Spleen (tissue), 11 donors: ENCODE data around the gene ARHGEF25. TPM values are rescaled to one million over a fixed set of nuclear protein-coding genes. Genes with fewer than 3 reads are reported as not detected.

Experiments
- DNase-seq: peaks from one replicate; pipeline ENCODE4 v3.0.0-alpha.2; 2020
- H3K27ac ChIP-seq, 8 donors: fragments of 200-600 bp; sonication (generic) in 7 of 8; 1 replicate in 4 of 8; 2 replicates in 4 of 8; pipeline versions ENCODE4 v1.5.0 to v1.8.0; 2016 to 2021; ENCODE audit warnings: inconsistent platforms in 4 of 8, mild to moderate bottlenecking in 4 of 8, moderate library complexity in 1 of 8
- H3K27me3 ChIP-seq, 7 donors: fragments of 200-600 bp; sonication (generic) in 6 of 7; replicated peaks in 1 of 7; 1 replicate in 4 of 7; 2 replicates in 3 of 7; pipeline versions ENCODE4 v1.5.0 to v1.8.0; 2016 to 2021; ENCODE audit warnings: inconsistent platforms in 3 of 7, mild to moderate bottlenecking in 1 of 7
- H3K36me3 ChIP-seq, 6 donors: fragments of 200-600 bp; sonication (generic) in 5 of 6; 1 replicate in 4 of 6; 2 replicates in 2 of 6; pipeline versions ENCODE4 v1.5.0 to v1.8.0; 2016 to 2021; ENCODE audit warnings: inconsistent platforms in 2 of 6
- H3K4me1 ChIP-seq, 6 donors: fragments of 200-600 bp; sonication (generic) in 5 of 6; 1 replicate in 3 of 6; 2 replicates in 3 of 6; pipeline versions ENCODE4 v1.5.0 to v1.8.0; 2016 to 2021; ENCODE audit warnings: inconsistent platforms in 3 of 6
- H3K4me3 ChIP-seq, 8 donors: fragments of 200-600 bp; sonication (generic) in 7 of 8; 1 replicate in 4 of 8; 2 replicates in 4 of 8; pipeline versions ENCODE4 v1.5.0 to v1.8.0; 2016 to 2021; ENCODE audit warnings: inconsistent platforms in 4 of 8, mild to moderate bottlenecking in 4 of 8, moderate library complexity in 2 of 8
- H3K9me3 ChIP-seq, 8 donors: fragments of 200-600 bp; sonication (generic) in 7 of 8; 1 replicate in 4 of 8; 2 replicates in 4 of 8; pipeline versions ENCODE4 v1.5.0 to v1.8.0; 2016 to 2021; ENCODE audit warnings: inconsistent platforms in 4 of 8
- POLR2A ChIP-seq, 3 donors: fragments of 450-650 bp; IDR thresholded peaks; one replicate each; pipeline ENCODE4 v1.5.1; 2017; ENCODE audit warnings: antibody characterized with exemption in 3 of 3, mild to moderate bottlenecking in 1 of 3
- POLR2AphosphoS5 ChIP-seq, 3 donors: sonication (generic); formaldehyde crosslinking; IDR thresholded peaks; one replicate each; pipeline ENCODE4 v1.5.1; 2017; ENCODE audit warnings: antibody characterized with exemption in 3 of 3
- WGBS, 5 donors: extraction: QIAGEN DNeasy Blood & Tissue Kit in 3 of 5; methylation state at CpG; one replicate each; pipeline versions ENCODE4 v1.1.5 to v1.1.7; 2013 to 2018; 5-methylcytosine and 5-hydroxymethylcytosine counted together
- intact Hi-C: fragments of 100-400 bp; cut with DNase I; formaldehyde crosslinking; loops from one replicate; pipeline ENCODE4 v1.15.0; 2023; ENCODE audit warnings: low total_unique reads
- polyA plus RNA-seq, 3 donors: library from polyadenylated mRNA; stranded (reverse); fragments of 200-250 nt; gene quantifications; one replicate each; pipeline ENCODE4 v1.2.1, GENCODE V29; 2013
- total RNA-seq, 7 donors: library from RNA; depleted of rRNA in 3 of 7; stranded (reverse); fragments of >200 nt in 3 of 7; fragmentation: NEBNext Ultra II Directional in 4 of 7; extraction: Animal tissue kit (Norgen Biotek cat#: 25700) in 4 of 7; gene quantifications; one replicate each; pipeline versions ENCODE4 v1.1.0 to v1.2.1, GENCODE V29; 2016 to 2021
- TF ChIP-seq, protein P1 (sequence below), 11 experiments: fragments of 200-600 bp in 7 of 11; fragments of 450-650 bp in 4 of 11; sonication (generic) in 4 of 11; IDR thresholded peaks in 8 of 11; conservative IDR thresholded peaks in 3 of 11; 1 replicate in 7 of 11; 2 replicates in 4 of 11; pipeline versions ENCODE4 v1.4.0 to v1.8.0; 2016 to 2021; ENCODE audit warnings: antibody characterized with exemption in 11 of 11, inconsistent platforms in 4 of 11, mild to moderate bottlenecking in 1 of 11
- donor health status: healthy with polysubstance abuse.
- donor health status: DM: no; HTN: no; CAD: no; lungs with moderate emphysema.
- donor health status: DM: no; HTN: no; CAD: no.
- donor health status: Bipolar disorder and iron deficiency.
- donor health status: healthy.
- donor health status: DM: no; HTN: no; CAD: no.
- donor health status: DM: yes; HTN: yes; CAD: no.

ARHGEF25 gene
- total and polyA plus RNA-seq, 10 donors, result 9.3 to 26.6 (median 15.3) TPM

DNA sequence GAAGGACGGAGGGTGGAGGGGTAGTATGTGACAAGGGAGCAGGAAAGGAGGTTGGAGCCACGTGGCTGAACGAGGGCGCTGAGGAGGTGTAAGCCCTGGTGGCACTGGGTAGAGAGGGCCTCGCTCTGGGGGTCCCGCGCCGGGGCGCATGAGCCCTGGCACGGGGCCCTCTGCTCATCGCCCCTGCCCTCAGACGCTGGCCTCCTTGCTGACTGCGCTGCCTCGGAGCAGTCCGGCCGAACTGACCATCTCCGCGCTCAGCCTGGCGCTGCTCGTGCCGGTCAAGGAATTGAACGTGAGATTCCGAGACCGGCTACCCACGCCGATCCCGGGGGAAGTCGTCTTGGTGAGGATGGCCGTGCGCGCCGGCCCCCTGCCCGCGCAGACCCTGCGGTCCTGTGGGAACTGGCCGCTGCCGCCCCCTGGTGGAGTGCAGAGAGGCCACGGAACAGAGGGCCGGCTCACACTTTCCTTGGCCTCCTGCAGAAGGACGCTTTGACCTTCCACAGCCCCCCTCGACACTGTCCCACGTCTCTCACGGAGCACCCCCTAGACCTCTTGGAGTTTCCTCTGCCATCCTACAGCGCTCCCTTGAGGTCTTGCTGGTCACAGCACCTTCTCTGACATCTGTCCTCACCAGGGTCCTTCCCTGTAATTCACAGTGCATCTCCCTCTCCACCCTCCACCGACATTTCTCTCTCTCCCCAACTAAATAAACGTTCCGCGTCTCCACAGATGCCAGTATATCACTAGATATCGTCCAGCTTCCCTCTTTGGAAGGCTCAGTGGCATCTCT is 10.5 kb downstream of the ARHGEF25 start:
- WGBS, 5 donors, result 2 to 3% (median 2%) methylated on average over 24 to 49 of the region's 49 CpGs
- Histone ChIP-seq H3K4me1 (peaks cover 18 to 35% (median 28%) of the 10 kb centered on the region in 6 donors), H3K27ac (no peak overlapping the region), H3K27me3 (peaks cover 7 to 100% (median 76%) of the 10 kb centered on the region in 7 donors), H3K36me3 (no peaks in the 10 kb centered on the region), H3K9me3 (no peaks in the 10 kb centered on the region), H3K4me3 (peak overlapping the region; percentile 5 to 67 (median 36))
- DNase-seq, result peak; percentile 88
- TF ChIP-seq POLR2AphosphoS5 (IDR thresholded peaks at IDR 0.05) (peak in 2 of 3 donors; percentile 32 to 59), POLR2A (IDR thresholded peaks at IDR 0.05) (no peak)
- TF ChIP-seq, protein P1, sequence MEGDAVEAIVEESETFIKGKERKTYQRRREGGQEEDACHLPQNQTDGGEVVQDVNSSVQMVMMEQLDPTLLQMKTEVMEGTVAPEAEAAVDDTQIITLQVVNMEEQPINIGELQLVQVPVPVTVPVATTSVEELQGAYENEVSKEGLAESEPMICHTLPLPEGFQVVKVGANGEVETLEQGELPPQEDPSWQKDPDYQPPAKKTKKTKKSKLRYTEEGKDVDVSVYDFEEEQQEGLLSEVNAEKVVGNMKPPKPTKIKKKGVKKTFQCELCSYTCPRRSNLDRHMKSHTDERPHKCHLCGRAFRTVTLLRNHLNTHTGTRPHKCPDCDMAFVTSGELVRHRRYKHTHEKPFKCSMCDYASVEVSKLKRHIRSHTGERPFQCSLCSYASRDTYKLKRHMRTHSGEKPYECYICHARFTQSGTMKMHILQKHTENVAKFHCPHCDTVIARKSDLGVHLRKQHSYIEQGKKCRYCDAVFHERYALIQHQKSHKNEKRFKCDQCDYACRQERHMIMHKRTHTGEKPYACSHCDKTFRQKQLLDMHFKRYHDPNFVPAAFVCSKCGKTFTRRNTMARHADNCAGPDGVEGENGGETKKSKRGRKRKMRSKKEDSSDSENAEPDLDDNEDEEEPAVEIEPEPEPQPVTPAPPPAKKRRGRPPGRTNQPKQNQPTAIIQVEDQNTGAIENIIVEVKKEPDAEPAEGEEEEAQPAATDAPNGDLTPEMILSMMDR (IDR thresholded peaks at IDR 0.05 in 8 of 11, conservative IDR thresholded peaks at IDR 0.05 in 3 of 11), result peak; percentile 40 to 92 (median 86)
- intact Hi-C loops, result loop anchor here (5.0 kb wide), 1 partner anchor 39 kb away; no protein-coding TSS in a partner anchor

DNA sequence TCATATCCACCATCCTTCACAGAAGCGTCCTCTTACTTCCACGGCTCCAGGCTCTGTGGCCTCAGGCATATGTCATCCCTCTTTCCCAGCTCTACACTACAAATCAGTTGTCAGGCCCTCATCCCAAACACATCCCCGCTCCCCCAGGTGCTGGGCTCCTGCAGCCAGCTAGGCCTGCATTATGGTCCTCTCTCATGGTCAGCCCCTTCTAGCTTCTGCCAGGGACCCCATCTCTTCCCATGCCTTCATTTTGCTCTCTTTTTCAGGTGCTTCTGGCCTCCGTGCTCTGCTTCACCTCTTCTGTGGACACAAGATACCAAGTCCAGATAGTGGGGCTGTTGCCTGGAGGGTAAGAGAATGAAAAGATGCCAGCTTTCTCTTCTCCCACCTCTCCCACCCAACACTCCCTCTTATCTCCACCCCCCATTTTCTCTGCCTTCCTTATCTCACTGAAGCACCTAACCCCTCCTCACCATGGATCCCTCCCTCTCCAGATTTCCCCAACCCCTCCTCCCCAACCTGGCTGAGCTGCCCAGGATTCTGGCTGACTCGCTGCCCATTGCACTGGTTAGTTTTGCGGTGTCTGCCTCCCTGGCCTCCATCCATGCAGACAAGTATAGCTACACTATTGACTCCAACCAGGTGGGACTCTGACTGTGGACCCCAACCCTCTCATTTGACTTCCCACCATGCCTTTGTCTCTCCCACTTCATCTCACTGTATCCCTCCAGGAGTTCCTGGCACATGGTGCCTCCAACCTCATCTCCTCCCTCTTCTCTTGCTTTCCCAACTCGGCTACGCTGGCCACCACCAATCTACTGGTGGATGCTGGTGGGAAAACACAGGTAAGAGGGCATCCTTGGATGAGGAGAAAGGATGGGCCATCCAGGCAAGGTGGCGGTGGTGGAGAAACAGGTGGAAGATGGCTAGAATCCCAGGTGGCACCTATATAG is 11.3 kb downstream of the ARHGEF25 start:
- TF ChIP-seq, protein P1 (IDR thresholded peaks at IDR 0.05 in 8 of 11, conservative IDR thresholded peaks at IDR 0.05 in 3 of 11), result no peak
- TF ChIP-seq POLR2A (IDR thresholded peaks at IDR 0.05), result no peak
- no peak for TF ChIP-seq POLR2AphosphoS5 (IDR thresholded peaks at IDR 0.05)
- H3K27me3 ChIP-seq, result peaks cover 9 to 100% (median 83%) of the 10 kb centered on the region in 7 donors
- WGBS, 5 donors, result 75 to 83% (median 78%) methylated on average over 9 of the region's 9 CpGs

DNA sequence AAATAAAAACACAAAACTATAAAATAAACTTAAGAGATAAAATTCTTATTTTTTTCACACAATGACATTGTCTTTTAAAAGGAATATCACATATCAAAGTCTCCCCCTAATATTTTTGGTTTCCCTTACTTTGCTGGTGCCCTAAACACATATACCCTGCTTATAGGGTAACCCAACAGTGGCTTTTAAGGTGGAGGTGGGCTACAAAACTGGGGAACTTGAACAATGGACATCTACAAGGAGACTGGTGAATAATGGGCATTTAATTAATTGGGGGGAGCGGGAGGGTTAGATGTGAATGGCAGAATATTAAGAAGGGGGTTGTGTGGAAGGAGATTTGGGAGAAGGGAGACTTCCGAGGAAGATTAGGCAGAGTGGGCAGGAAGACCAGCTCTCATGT is 12.2 kb downstream of the ARHGEF25 start:
- Histone ChIP-seq H3K27me3 (peaks cover 15 to 100% (median 88%) of the 10 kb centered on the region in 7 donors), H3K4me3 (no peak overlapping the region), H3K4me1 (peaks cover 18 to 49% (median 42%) of the 10 kb centered on the region in 6 donors), H3K36me3 (no peaks in the 10 kb centered on the region), H3K9me3 (no peaks in the 10 kb centered on the region), H3K27ac (no peak overlapping the region)
- DNase-seq, result no peak
- no peak for TF ChIP-seq POLR2AphosphoS5 (IDR thresholded peaks at IDR 0.05)
- no peak for TF ChIP-seq POLR2A (IDR thresholded peaks at IDR 0.05)
- TF ChIP-seq, protein P1 (IDR thresholded peaks at IDR 0.05 in 8 of 11, conservative IDR thresholded peaks at IDR 0.05 in 3 of 11), result no peak
- intact Hi-C loops, result loop anchor here (5.0 kb wide), 1 partner anchor 41 kb away; no protein-coding TSS in a partner anchor
- WGBS, 5 donors, result 55 to 72% (median 61%) methylated on average over 2 of the region's 2 CpGs

More for the DNA sequence above, 11.3 kb downstream of the ARHGEF25 start:
- H3K4me1 ChIP-seq, result peaks cover 18 to 41% (median 34%) of the 10 kb centered on the region in 6 donors
- intact Hi-C loops, result loop anchor here (5.0 kb wide), 1 partner anchor 40 kb away; no protein-coding TSS in a partner anchor
- no peak overlapping the region for H3K27ac ChIP-seq
- DNase-seq, result no peak
- no peaks in the 10 kb centered on the region for H3K9me3 ChIP-seq
- no peaks in the 10 kb centered on the region for H3K36me3 ChIP-seq
- H3K4me3 ChIP-seq, result no peak overlapping the region
